NCI-H1930 (cell line): ENCODE data around the gene CHRNA7.

Experiments
- DNase-seq, 2 experiments: peaks; one replicate each; lab custom pipeline; 2025; lab: John Stamatoyannopoulos, UW

The CHRNA7 gene

DNA sequence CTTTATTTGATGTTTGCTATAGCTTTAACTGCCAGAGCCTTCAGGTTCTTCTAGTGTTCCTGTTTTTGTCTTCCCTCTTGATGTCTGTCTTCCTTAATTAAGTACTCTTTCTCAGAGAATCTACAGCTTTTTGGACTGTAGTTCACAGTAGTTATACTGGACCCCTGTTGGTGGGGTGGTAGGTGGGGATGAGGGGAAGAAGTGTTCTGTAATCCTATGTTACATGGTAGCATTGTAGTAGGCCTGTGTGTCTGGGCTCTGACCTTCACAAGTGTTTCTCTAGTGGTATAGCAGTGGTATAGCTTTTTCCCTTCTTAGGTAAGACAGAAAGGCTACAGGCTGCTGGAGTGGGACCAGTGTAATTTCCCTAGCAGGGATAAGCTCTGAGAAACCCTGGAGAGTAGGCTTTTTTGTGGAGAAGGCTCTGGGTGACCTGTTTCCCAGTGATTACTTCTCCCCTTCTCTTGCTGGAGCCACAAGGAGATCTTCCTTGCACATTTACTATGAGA is 59.6 kb downstream of the CHRNA7 start:
- DNase-seq = no peak

DNA sequence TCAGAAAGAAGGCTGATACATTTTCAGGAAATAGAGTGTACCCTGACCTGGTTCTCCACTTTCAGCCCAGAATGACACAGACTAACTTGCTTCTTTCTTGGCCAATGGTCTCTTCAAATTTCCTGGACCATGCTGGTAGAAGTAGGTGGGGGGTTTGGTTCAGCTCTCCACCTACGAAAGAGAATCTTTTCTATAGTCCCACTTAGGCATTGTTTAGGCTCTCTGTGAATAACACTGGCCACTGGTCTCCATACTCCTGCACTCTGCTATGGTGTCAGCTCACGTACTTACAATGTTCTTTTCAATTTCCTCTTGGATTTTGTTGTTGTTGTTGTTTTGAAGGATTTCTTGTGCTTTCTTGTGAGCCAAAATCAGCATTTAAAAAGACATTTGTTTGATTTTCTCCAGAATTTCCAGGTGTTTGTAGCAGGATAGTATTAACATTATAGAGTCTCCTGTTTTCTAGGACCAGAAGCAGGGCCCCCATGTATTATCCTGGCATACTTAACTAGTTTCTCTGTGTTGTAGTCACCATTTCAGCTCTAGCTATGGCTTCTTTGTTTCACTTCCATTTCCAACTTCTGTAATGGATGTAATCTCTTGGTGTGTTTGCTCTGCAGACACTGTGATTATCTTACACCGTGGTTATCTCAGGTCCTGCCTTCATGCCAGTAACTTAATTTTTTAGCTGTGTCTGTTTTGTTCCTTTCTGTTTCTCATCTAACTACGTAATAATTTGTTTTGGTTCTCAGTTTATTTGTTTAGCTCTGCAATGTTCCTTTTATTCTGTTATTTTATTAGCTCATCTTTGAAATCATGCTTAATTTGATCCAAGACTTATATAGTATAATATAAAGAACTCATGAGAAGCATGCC is 61.4 kb downstream of the CHRNA7 start:
- DNase-seq = no peak

DNA sequence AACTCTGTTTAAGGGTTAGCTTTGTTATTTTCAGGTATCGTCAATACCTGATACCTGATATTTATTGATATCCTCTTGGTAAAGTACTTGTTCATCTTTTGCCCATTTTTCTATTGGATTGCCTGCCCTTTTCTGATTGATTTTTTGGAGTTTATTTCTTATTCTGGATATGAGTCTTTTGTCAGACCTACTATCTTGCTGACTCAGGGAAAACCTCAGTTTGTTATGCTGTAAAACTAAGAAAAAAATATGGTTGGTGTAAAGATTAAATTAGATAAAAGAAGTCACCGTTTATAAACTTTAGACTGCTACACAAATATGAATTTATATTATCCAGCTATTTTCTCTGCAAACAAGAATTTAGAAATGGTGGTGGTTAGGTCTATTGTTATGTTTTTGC is 65.9 kb downstream of the CHRNA7 start:
- no peak for DNase-seq

DNA sequence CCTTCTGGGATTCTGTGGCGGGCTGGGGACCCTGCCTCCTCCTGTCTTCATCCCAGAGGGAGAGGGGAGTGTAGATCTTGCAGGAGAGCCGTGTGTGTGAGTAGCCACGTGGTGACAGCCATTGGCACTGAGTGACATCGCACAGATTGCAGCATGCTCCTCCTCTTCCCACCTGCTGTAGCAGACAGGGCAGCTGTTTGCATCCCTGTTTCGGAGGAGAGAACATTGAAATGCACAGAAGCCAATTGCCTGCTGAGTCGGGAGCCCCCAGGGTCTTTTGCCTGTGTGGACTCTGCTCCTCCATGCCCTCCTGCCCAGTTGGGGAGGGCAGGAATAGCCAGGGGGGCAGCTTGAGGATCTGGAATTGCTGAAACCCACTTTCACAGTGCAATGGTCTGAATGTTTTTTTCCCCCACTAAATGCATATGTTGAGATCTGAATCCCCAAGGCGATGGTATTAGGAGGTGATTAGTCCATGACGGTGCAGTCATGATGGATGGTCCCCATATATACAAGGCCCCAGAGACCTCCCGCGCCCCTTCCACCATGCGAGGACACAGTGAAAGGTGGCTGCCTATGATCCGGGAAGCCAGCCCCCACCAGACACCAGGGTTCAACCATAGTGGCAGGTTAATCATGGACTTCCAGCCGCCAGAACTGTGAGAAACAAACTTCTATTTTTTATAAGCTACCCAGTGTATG is 66.8 kb downstream of the CHRNA7 start:
- DNase-seq = no peak

DNA sequence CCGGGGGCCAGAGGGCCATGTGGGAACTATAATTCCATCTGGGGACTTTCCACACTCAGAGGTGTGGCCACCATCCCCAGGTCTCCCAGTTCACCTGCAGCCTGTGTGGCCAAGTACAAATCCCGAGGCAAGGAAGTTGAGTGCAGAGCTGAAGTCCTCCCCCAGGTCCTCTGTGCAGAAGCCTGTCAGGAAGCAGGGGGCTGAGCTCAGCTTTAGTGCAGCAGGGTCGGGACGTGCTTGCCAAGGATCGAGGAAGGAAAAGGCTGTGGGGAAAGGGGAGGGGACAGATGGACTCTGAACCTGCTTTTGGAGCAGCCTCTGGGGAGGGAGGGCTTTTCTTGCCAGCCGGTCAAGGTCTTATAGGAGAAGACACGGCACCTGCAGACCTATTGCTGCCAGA is 67.7 kb downstream of the CHRNA7 start:
- no peak for DNase-seq

- DNase-seq = no peak
These were observed 68.9 kb downstream of the CHRNA7 start for GRCh38 chr15:32099097-32099785.

DNA sequence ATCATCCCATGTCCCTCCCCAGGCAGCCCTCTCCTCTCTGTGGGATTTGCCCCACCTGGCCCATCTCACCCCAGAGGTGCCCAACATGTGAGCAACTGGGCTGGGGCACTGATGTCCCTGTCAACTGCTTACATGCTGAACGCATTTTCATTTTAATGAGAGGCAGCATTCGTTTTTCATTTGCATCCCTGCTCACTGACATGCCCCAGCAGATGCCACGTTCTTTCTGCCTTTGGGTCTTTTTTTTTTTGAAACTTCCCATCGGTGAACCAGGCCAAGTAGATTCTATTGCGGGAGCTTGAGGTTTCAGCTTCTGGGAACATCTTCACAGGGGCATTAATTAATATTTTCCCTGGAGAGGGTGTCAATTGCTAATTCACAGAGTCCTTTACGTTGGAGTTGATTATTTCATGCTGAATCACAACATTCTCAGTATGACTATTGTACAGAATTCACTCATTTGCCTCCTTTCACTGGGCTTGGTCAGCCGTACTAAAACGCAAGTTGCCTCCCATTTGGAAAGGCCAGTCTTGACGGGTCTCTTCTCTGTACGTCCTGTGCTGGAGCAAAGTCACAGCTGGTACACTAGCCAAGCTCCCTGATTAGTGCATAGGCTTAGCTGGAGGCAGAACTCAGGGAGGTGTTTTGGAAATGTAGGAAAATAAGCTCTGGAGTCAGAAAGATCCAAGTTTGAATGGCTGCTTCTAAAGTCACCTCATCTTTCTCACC is 69.8 kb downstream of the CHRNA7 start:
- no peak for DNase-seq

GRCh38 chr15:32104061-32104995 is 74.0 kb downstream of the CHRNA7 start:
- no peak for DNase-seq

DNA sequence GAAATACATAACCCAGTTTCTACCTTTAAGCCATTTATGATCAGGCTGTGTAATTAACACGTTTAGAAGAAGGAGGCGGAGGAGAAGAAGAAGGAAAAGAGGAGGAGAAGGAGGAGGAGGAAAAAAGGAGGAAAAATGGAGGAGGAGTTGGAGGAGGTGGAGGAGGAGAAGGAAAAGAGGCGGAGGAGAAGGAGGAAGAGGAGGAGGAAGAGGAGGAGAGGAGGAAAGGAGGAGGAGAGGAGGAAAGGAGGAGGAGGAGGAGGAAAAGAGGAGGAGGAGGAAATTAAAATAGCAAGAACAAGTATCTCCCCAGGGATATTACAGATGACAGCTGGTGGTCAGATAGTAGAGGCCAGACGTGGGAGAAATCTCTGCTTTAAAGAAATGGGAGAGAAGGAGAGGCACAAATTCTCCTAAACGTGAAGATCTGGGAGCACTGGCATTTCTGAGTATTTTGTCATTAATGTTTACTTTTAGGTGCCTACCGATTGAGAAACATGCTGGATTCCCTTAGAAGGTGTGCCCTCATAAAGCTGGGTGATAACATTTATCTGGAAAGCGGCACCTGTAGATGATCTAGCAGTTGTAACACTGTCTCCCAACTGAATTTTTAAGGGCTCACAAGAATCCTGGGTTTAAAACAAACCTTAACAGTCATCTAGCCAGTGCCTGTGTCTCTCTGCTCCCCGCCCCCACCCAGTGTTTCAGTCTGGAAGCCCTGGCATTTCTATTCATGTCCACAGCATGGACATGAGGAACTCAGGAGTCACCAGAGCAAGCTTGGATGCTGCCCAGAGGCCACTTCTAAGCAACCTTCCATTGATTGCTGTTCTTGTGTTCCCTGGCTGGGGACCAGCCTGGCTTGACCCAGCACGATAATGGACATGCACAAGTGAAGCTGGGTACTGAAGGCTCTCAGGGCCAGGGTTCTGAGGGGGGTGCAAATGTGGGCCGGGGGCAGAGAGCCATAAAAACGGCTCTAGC is 75.2 kb downstream of the CHRNA7 start:
- no peak for DNase-seq

- no peak for DNase-seq
These were observed 76.4 kb downstream of the CHRNA7 start for GRCh38 chr15:32106401-32107381.

GRCh38 chr15:32107477-32108080 is 77.3 kb downstream of the CHRNA7 start:
- DNase-seq = no peak

DNA sequence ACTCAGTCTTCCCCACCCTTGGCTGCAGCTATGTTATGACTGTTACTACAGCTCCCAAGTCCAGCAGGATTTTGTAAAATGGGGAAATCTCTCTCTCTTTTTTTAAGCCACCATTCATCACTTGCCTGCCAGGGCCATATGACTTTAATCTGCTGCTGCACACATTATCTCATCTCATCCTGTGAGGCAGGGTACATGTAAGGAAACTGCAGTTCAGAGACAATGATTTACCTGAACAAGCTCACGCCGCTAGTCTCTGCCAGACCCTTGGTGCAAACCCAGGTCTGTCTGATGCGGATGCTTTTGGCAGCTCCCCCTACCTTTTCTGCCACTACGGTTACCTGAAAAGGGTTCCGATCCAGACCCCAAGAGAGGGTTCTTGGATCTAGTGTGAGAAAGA is 78.3 kb downstream of the CHRNA7 start:
- DNase-seq = no peak

DNA sequence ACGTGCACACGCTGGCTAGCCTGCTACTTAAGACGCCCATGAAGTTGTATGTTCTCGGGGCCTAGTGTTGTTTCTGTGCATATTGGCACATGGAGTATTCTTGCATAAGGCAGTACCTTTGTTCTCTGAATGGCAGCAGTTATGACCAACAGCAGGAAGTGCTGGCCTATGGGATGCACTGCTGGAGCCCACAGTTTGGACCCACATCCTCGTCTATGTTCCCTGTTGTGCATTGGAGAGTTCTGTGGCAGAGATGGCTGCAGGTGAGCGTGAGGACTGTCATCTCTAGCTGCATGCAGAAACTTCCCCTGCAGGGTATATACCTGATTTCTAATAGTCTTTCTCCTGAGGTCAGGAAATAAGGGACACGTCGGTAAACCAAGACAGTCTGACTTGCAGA is 81.8 kb downstream of the CHRNA7 start:
- DNase-seq = no peak

GRCh38 chr15:32113224-32113623 is 82.9 kb downstream of the CHRNA7 start:
- DNase-seq = no peak

GRCh38 chr15:32117122-32117521 is 86.8 kb downstream of the CHRNA7 start:
- DNase-seq = no peak

DNA sequence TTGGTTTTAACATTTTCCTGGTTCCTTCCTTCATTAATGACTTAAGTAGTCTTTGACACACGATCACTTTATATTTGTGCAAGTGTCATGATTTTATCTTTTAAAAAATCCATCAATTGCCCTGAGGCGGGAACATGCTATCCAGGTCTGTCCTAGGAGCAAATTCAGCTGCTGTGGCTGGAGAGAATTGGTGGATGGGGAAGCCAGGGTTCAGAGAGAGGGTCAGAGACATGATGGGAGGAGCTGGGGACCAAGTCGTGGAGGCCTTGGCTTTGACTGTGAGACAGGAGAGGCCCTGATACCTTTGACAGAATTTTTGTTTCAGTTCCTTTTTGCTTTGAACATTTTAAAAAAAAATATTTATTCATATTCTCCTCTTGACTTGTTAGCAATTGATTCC is 89.0 kb downstream of the CHRNA7 start:
- DNase-seq = no peak

DNA sequence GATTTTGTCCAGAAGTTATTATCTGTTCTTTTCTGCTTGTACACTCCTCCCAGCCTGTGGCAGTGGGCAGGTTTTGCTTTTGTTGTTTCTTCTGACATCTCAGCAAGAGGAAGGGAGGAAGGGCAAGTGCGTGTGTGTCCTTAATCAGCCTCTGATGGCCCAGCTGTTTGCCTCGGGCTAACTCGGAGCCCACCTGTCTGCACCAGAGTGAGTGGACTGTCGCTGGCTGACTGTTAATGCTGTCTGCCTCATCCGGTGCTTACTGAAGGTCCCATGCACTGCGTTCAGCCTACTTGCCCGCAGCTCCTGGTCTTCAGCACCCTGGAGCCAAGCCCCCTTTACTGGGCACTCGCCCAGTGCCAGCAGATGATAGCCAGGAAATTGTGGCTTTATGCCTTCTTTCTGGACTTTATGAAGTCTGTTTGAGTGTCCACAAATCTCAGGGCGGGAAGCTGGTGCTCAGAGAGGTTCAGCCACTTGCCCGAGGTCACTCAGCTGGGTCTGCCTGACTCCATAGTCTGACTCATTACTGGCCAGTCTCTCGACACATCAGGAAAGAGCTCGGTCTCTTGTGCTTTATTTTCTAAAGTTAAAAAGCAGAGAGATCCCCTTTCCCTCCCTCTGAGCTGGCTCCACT is 89.5 kb downstream of the CHRNA7 start:
- DNase-seq = no peak
